ENCODE measurements around the gene CDK4.

Gene CDK4

DNA sequence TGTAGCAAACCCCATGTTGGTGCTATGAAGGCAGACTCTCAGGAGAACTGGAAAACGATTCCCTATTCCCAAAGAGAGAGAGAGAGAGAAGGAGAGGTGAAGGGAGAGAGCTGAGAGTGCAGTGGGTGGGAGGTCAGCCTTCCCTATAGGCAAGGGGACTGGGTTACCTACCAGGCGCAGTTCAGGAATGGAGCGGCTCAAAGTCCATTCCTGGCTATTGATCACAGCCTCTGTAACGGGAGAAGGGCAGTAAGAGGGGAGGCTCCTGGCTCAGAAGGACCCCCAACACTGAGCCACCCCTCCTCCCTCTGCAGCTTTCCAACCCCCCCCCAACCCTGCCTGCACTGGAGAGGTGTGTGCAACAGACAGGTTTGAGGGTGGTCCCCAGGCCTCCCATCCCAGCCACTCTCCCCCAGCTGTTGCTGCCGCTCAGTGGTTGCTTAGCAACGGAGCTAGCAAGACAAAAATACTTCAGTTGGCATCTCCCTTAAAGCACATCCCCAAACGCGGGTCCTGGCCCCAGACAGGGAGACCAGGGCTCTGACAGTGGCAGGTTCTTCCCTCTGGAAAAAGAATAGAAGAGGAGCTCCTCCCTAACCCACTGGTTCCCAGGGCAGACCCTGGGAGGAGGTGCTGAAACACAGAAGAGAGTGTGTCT lies 16.8 kb downstream of the CDK4 start:
- DNase-seq (ENCODE audit: extremely low read depth, insufficient read length): no peak
- Histone ChIP-seq H3K27me3 (replicated peaks; ENCODE audit: control insufficient read depth, insufficient read depth, low read length) (no peaks in the 10 kb centered on the region), H3K4me3 (replicated peaks; ENCODE audit: low read depth, low read length) (no peak overlapping the region), H3K36me3 (ENCODE audit: control insufficient read depth, insufficient read depth, low read length) (peaks cover 20% of the 10 kb centered on the region)
- TF ChIP-seq, protein P1, sequence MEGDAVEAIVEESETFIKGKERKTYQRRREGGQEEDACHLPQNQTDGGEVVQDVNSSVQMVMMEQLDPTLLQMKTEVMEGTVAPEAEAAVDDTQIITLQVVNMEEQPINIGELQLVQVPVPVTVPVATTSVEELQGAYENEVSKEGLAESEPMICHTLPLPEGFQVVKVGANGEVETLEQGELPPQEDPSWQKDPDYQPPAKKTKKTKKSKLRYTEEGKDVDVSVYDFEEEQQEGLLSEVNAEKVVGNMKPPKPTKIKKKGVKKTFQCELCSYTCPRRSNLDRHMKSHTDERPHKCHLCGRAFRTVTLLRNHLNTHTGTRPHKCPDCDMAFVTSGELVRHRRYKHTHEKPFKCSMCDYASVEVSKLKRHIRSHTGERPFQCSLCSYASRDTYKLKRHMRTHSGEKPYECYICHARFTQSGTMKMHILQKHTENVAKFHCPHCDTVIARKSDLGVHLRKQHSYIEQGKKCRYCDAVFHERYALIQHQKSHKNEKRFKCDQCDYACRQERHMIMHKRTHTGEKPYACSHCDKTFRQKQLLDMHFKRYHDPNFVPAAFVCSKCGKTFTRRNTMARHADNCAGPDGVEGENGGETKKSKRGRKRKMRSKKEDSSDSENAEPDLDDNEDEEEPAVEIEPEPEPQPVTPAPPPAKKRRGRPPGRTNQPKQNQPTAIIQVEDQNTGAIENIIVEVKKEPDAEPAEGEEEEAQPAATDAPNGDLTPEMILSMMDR (IDR thresholded peaks at IDR 0.05; ENCODE audit: insufficient read depth, low read length, poor library complexity, severe bottlenecking): no peak

DNA sequence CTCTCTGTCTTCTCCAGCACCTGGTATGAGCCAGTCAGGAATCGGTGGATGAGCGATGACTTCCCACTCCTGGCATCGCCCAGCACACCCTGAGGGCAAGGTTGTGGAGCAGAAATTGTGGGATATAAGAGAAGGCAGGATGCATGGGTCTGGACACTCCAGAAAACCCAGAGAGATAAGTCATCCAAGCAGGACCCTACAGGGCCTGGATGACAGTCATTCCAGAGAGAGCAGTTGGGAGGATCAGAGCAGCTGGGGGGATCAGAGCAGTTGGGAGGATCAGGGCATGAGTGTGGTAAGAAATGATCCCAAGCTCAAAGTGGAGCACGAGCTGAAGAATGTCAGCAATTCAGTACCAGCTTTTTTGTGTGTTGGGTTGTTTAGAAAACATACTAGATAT lies 17.5 kb downstream of the CDK4 start:
- TF ChIP-seq, protein P1 (IDR thresholded peaks at IDR 0.05; ENCODE audit: insufficient read depth, low read length, poor library complexity, severe bottlenecking): no peak
- H3K27me3 ChIP-seq (replicated peaks; ENCODE audit: control insufficient read depth, insufficient read depth, low read length): no peaks in the 10 kb centered on the region
- peaks cover 22% of the 10 kb centered on the region for H3K36me3 ChIP-seq (ENCODE audit: control insufficient read depth, insufficient read depth, low read length)
- no peak overlapping the region for H3K4me3 ChIP-seq (replicated peaks; ENCODE audit: low read depth, low read length)
- DNase-seq (ENCODE audit: extremely low read depth, insufficient read length): no peak

DNA sequence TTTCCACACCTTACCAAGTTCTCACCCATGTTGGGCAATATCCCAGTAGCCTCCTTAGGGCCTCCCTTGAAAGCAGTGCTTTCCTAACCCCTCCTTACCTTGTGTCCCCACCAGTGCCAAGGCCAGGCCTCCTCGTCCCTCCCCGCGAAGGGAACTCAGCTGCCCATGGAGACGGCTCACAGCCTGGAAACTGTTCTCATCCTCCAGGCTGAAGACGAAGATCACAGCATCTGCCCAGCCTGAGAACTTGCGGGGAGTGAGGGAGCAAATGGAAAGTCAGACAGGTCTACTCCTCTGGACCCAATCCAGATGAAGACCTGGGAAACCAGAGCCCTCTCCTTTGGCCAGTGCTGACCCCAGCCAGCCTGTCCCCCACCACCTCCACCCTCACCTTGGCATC lies 18.2 kb downstream of the CDK4 start:
- DNase-seq (ENCODE audit: extremely low read depth, insufficient read length): no peak
- TF ChIP-seq, protein P1 (IDR thresholded peaks at IDR 0.05; ENCODE audit: insufficient read depth, low read length, poor library complexity, severe bottlenecking): no peak
- Histone ChIP-seq H3K36me3 (ENCODE audit: control insufficient read depth, insufficient read depth, low read length) (peaks cover 24% of the 10 kb centered on the region), H3K4me3 (replicated peaks; ENCODE audit: low read depth, low read length) (no peak overlapping the region), H3K27me3 (replicated peaks; ENCODE audit: control insufficient read depth, insufficient read depth, low read length) (no peaks in the 10 kb centered on the region)

DNA sequence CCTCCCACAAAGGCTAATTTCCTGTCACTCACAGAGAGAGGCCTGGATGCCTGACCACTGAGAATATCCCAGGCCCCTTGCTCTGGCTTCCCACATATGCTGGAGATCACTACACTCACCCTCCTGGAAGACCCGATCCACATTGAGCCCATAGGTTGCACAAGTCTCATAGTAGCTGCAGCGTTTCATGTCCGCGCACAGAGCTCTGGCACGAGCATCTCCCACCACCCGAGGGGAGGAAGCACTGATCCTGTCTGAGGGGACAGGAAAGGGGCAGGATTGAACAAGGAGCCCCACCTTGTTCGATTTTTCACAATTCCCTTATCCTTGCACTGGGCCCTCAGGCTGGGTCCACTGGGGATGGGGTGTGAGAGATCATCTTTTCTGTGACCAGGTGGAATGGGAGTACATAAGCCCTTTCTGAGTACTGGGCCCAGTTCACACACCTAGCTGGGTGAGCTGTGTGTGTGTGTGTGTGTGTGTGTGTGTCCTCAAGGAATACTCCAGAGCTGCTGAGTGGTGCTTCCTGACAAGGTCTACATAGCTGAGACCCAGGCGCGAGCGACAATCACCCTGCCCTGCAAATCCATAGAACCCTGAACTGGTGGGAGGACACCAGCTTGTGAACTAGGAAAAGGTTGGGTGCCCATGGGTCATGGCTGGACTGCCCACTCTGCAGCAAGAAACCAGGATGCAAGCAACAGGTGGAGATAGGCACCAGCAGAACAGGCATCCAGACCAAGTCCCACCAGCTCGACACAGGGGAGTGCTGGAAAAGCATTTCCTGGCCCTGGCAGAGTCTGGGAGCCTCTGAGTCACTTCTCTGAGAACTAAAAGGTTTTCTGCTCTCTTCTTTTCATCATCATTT lies 19.1 kb downstream of the CDK4 start:
- no peak for DNase-seq (ENCODE audit: extremely low read depth, insufficient read length)
- H3K36me3 ChIP-seq (ENCODE audit: control insufficient read depth, insufficient read depth, low read length): peaks cover 24% of the 10 kb centered on the region
- H3K4me3 ChIP-seq (replicated peaks; ENCODE audit: low read depth, low read length): no peak overlapping the region
- TF ChIP-seq, protein P1 (IDR thresholded peaks at IDR 0.05; ENCODE audit: insufficient read depth, low read length, poor library complexity, severe bottlenecking): no peak
- H3K27me3 ChIP-seq (replicated peaks; ENCODE audit: control insufficient read depth, insufficient read depth, low read length): no peaks in the 10 kb centered on the region

DNA sequence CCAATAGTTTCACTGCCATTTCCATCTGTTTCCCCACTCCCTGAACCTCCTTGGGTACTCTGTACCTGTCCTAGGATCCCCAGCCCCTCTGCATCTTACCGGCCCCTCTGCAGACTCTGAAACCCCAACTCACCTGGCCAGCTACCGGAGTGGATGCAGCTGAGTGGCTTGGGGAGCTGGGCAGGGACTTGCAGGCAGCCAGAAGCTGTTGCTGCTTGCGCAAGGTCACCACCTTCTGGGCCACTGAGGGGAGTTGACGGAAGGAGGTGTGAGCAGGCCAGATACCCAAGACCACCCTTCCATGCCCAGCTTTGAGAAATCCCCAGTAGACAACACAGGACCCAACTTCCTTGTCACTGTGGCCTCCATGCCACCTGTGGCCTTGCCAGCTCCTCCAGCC lies 19.8 kb downstream of the CDK4 start:
- Histone ChIP-seq H3K27me3 (replicated peaks; ENCODE audit: control insufficient read depth, insufficient read depth, low read length) (no peaks in the 10 kb centered on the region), H3K36me3 (ENCODE audit: control insufficient read depth, insufficient read depth, low read length) (peaks cover 30% of the 10 kb centered on the region), H3K4me3 (replicated peaks; ENCODE audit: low read depth, low read length) (no peak overlapping the region)
- no peak for DNase-seq (ENCODE audit: extremely low read depth, insufficient read length)
- TF ChIP-seq, protein P1 (IDR thresholded peaks at IDR 0.05; ENCODE audit: insufficient read depth, low read length, poor library complexity, severe bottlenecking): no peak

Measured in GM06990 (cell line).